HFF-Myc (cell line): Measurements from ENCODE around the gene CFH.
"Not testable (repeated sequence)": the region's sequence is repeated elsewhere in the genome, so short reads cannot be mapped to it uniquely, and the experiment has no call there.

Experiments
- DNase-seq: peaks from one replicate; pipeline ENCODE4 v3.0.0-alpha.2; 2011; ENCODE audit warnings: low read depth; ENCODE audit errors: extremely low read depth
- H3K4me3 ChIP-seq: replicated peaks from 2 replicates; pipeline ENCODE4 v1.5.1; 2011; ENCODE audit warnings: low read depth, mild to moderate bottlenecking, control low read depth, low read length
- TF ChIP-seq, protein P1 (sequence below): IDR thresholded peaks from 2 replicates; pipeline ENCODE4 v1.5.1; 2012; ENCODE audit warnings: mild to moderate bottlenecking, low read depth, low read length, control low read depth; ENCODE audit errors: missing control alignments

The CFH gene

GRCh38 chr1:196698993-196699392 is 47.1 kb downstream of the CFH start:
- TF ChIP-seq, protein P1, sequence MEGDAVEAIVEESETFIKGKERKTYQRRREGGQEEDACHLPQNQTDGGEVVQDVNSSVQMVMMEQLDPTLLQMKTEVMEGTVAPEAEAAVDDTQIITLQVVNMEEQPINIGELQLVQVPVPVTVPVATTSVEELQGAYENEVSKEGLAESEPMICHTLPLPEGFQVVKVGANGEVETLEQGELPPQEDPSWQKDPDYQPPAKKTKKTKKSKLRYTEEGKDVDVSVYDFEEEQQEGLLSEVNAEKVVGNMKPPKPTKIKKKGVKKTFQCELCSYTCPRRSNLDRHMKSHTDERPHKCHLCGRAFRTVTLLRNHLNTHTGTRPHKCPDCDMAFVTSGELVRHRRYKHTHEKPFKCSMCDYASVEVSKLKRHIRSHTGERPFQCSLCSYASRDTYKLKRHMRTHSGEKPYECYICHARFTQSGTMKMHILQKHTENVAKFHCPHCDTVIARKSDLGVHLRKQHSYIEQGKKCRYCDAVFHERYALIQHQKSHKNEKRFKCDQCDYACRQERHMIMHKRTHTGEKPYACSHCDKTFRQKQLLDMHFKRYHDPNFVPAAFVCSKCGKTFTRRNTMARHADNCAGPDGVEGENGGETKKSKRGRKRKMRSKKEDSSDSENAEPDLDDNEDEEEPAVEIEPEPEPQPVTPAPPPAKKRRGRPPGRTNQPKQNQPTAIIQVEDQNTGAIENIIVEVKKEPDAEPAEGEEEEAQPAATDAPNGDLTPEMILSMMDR = no peak
- DNase-seq = no peak
- H3K4me3 ChIP-seq = no peak overlapping the region

- TF ChIP-seq, protein P1 = no peak
- no peak for DNase-seq
- H3K4me3 ChIP-seq = no peak overlapping the region
Measured at GRCh38 chr1:196701144-196701543, 49.3 kb downstream of the CFH start.

DNA sequence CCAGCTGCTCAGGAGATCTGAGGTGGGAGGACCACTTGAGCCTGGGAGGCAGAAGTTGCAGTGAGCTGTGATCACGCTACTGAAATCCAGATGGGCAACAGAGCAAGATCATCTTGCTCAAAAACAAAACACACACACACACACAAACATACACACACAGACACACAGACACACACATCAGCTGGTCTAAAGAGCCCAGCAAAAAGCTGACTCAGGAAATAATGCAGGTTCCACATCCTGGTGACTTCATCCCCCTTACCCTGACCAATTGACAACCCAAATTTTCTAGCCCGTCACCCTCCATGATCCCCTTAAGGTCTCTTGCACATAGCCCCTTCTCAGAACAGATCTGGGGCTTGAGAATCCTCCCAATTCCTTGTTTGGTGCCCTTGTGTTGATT is 58.0 kb downstream of the CFH start:
- H3K4me3 ChIP-seq, DNase-seq: not testable (repeated sequence)

DNA sequence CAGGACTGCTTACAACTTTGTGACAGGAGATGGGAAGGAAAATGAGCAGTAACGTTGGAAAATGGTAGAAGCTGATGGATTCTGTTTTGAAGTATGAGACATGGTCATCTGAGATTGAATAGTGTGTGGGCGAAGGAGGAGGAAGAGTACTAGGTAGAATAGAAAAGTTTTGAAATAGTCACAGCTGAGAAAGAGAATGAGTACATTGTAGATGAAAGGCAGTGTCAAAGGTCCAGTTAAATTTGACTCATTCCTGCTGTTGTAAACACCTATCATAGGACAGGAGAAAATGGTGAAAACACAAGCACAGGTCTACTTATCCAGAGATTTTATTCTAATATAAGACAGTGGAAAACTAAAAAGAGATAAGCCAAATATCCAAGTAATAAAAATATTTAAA is 66.0 kb downstream of the CFH start:
- DNase-seq = no peak
- no peak overlapping the region for H3K4me3 ChIP-seq
- TF ChIP-seq, protein P1 = no peak

DNA sequence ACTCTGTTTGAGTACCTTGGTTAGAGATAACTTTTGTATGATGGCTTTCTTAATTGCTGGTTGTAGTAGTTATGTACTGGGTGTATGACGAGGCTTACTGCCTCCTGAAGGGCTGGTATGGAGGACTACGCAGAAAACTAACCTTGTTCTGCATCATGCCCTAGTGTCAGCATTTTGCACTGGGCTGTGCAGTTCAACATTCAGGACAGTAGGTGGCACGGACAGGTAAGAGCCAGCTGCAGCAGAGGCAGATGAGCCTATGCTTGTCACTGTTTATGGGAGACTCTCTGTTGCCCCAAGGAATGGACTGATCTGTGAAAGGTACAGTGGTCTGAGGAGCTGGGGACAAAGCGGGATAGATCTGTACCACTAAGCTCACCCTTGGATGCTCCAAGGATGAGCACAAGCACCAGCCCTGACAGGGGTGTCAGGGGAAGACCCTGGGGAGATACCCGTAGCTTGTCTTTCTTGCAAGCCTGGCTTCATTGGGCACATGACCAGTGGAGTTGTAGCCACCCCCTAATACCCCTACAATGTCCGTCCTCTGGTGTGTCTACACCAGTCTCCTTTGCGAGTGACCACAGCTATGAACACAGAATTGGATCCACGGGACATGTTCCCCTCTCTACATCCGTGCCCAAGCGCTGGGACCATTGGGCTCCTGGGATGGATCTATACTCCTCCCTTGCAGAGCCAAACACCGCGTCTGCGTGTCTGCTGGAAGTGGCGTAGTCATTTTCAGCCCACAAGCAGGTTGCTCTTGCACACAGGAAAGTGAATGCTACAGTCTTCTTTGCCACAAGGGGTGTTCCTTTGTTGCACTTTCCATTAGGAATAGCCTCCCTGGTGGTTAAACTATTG is 71.7 kb downstream of the CFH start:
- no peak for DNase-seq
- TF ChIP-seq, protein P1 = peak; percentile 35
- H3K4me3 ChIP-seq = no peak overlapping the region

DNA sequence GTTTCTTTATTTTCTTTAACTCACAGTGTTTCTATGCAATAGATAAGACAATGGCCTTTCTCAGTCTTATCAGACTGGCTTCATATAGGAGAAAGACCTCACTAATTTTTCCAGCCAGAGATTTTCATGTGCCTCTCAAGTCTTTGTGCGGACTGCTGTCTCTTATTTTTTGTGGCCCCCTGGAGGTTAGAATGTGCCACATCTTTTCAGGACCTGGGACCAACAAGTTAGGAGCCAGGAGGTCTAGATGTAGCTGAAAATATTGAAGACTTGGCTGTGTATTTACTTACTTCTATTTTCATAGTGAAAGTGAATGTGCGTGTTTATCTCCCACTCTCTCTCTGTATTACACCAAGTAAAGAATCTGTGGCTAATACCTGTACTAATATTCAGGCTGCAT is 80.7 kb downstream of the CFH start:
- TF ChIP-seq, protein P1 = peak; percentile 29
- no peak for DNase-seq
- no peak overlapping the region for H3K4me3 ChIP-seq

GRCh38 chr1:196733091-196733970 is 81.5 kb downstream of the CFH start:
- no peak overlapping the region for H3K4me3 ChIP-seq
- TF ChIP-seq, protein P1 = no peak
- DNase-seq = no peak
